K562 (cell line): Measurements from ENCODE around the gene OR10P1. TPM values are rescaled to one million over a fixed set of nuclear protein-coding genes. Genes with fewer than 3 reads are reported as not detected.
A peak's percentile ranks its signal among the peaks of the same experiment; 100 is the strongest.

Experiments
- CBFA2T3 ChIP-seq: fragments of 450-650 bp; IDR thresholded peaks from 2 replicates; pipeline ENCODE4 v1.6.1; 2017
- ERF ChIP-seq: fragments of 450-650 bp; formaldehyde crosslinking; IDR thresholded peaks from 2 replicates; pipeline ENCODE4 v1.4.0; 2020; ENCODE audit warnings: mild to moderate bottlenecking, mixed read lengths
- MXI1 ChIP-seq: IDR thresholded peaks from 2 replicates; pipeline ENCODE4 v1.6.1; 2011; ENCODE audit warnings: low read depth, mild to moderate bottlenecking, improper control_type of control experiment, low read length
- MYBL2 ChIP-seq, 2 experiments: fragments of 450-650 bp in 1 of 2; sonication (generic) in 1 of 2; formaldehyde crosslinking in 1 of 2; IDR thresholded peaks; 2 replicates each; pipeline versions ENCODE4 v1.6.1 to v1.8.1; 2017 to 2022; ENCODE audit warnings: borderline replicate concordance in 1 of 2, inconsistent platforms in 1 of 2, low read depth in 1 of 2, mild to moderate bottlenecking in 1 of 2, missing genetic modification reagents in 1 of 2, moderate library complexity in 1 of 2
- NBN ChIP-seq: fragments of 450-650 bp; IDR thresholded peaks from 2 replicates; pipeline ENCODE4 v1.6.1; 2016; ENCODE audit warnings: low read depth, mild to moderate bottlenecking
- NR3C1 ChIP-seq: sonication (generic); formaldehyde crosslinking; IDR thresholded peaks from 2 replicates; pipeline ENCODE4 v1.8.1; 2022; ENCODE audit warnings: missing genetic modification reagents
- TEAD2 ChIP-seq: fragments of 450-650 bp; IDR thresholded peaks from 2 replicates; pipeline ENCODE4 v1.6.1; 2016; ENCODE audit warnings: missing genetic modification characterization, control low read depth, missing compliant biosample characterization
- THAP7 ChIP-seq: fragments of 250-450 bp; sonication (Bioruptor Pico); IDR thresholded peaks from 2 replicates; pipeline ENCODE4 v1.5.0; 2021
- UBTF ChIP-seq, 2 experiments: IDR thresholded peaks; 2 replicates each; pipeline ENCODE4 v1.6.1; 2012; ENCODE audit warnings: improper control_type of control experiment in 2 of 2, low read depth in 2 of 2, low read length in 2 of 2, borderline replicate concordance in 1 of 2
- ZEB2 ChIP-seq: fragments of 450-650 bp; IDR thresholded peaks from 2 replicates; pipeline ENCODE4 v1.6.1; 2016
- ZNF263 ChIP-seq: sonication (generic); formaldehyde crosslinking; IDR thresholded peaks from 2 replicates; pipeline ENCODE4 v1.8.0; 2022; ENCODE audit warnings: mild to moderate bottlenecking, missing genetic modification reagents, borderline replicate concordance
- ZNF512 ChIP-seq: IDR thresholded peaks from 2 replicates; pipeline ENCODE4 v1.6.1; 2016; ENCODE audit warnings: missing genetic modification characterization, missing compliant biosample characterization
- polyA plus RNA-seq, 8 experiments: library from polyadenylated mRNA; depleted of rRNA in 4 of 8; stranded (reverse) in 5 of 8; unstranded in 3 of 8; fragments of >200 nt; fragmentation: Nextera tagmentation in 2 of 8; fragmentation: Illumina TruSeq in 1 of 8; extraction: Ambion mirVana in 2 of 8; extraction: Trizol in 1 of 8; gene quantifications; 2 replicates each; pipeline versions ENCODE4 v1.2.1 to v1.2.3, GENCODE V29; 2011 to 2014; ENCODE audit warnings: inconsistent platforms in 1 of 8, missing spikeins in 1 of 8
- total RNA-seq, 7 experiments: library from RNA; depleted of rRNA in 6 of 7; stranded (reverse); fragments of >200 nt in 6 of 7; fragmentation: Illumina TruSeq in 2 of 7; extraction: Trizol in 2 of 7; gene quantifications; 2 replicates each; pipeline versions ENCODE4 v1.2.1 to v1.2.3, GENCODE V29; 2011 to 2021; ENCODE audit warnings: low replicate concordance in 1 of 7
- TF ChIP-seq, protein P1 (sequence below): fragments of 250-450 bp; sonication (Bioruptor Pico); IDR thresholded peaks from 2 replicates; pipeline ENCODE4 v1.8.0; 2022; ENCODE audit warnings: moderate library complexity, mild to moderate bottlenecking, inconsistent platforms

OR10P1 gene
- total and polyA plus RNA-seq, 9 of the 15 experiments (the other 6 are each of a cell fraction or from before 2014, with no cell fraction given): not detected

GRCh38 chr12:55681142-55682077 lies 44.7 kb downstream of the OR10P1 start (continued):
- TF ChIP-seq CBFA2T3 (no peak), ERF (CRISPR knock-in tag) (no peak), NBN (no peak; the same call in 1 of the 2 replicates), MXI1 (no peak), THAP7 (CRISPR knock-in tag) (no peak), ZEB2 (no peak), NR3C1 (no peak), UBTF (IDR thresholded peaks at IDR 0.05; ENCODE audit: borderline replicate concordance in 1 of 2, low read depth in 2 of 2, low read length in 2 of 2) (no peak), MYBL2 (IDR thresholded peaks at IDR 0.05; ENCODE audit: low read depth) (no peak), MYBL2 (CRISPR knock-in tag; IDR thresholded peaks at IDR 0.05; ENCODE audit: borderline replicate concordance) (no peak), TEAD2 (tag) (peak; percentile 66), ZNF512 (no peak), ZNF263 (CRISPR knock-in tag) (no peak)
- TF ChIP-seq, protein P1, sequence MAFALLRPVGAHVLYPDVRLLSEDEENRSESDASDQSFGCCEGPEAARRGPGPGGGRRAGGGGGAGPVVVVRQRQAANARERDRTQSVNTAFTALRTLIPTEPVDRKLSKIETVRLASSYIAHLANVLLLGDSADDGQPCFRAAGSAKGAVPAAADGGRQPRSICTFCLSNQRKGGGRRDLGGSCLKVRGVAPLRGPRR (CRISPR knock-in tag): no peak
